Measurements from ENCODE around the gene EIF4G2.

- TF ChIP-seq CTCF (conservative IDR thresholded peaks at IDR 0.05; ENCODE audit: low read depth, low read length) (no peak), EZH2 (IDR thresholded peaks at IDR 0.05; ENCODE audit: low read length, unreplicated experiment) (no peak), EZH2phosphoT487 (IDR thresholded peaks at IDR 0.05; ENCODE audit: borderline replicate concordance, low read length) (no peak)
Measured at GRCh38 chr11:10761085-10761698, 47.5 kb downstream of the EIF4G2 start.

All from PC-3 (cell line).